ENCODE data around the gene FOXA1. TPM values are rescaled to one million over a fixed set of nuclear protein-coding genes. Genes with fewer than 3 reads are reported as not detected.
A peak's percentile ranks its signal among the peaks of the same experiment; 100 is the strongest.

Gene FOXA1
- total RNA-seq, 2 experiments from 2014 or later: not detected

GRCh38 chr14:37591941-37592481 is 3.0 kb downstream of the FOXA1 start:
- POLR2A ChIA-PET: no interaction called here
- peaks cover 8% of the 10 kb centered on the region for H3K9me3 Mint-ChIP-seq (ENCODE audit: insufficient read depth)
- ATAC-seq (no peak), DNase-seq (no peak)
- no peak overlapping the region for H3K27ac Mint-ChIP-seq
- CTCF ChIA-PET: no interaction called here
- peaks cover 16% of the 10 kb centered on the region for H3K4me1 Mint-ChIP-seq (ENCODE audit: low read depth)
- peaks cover 24% of the 10 kb centered on the region for H3K36me3 Mint-ChIP-seq (ENCODE audit: low read depth)
- no peak overlapping the region for H3K4me3 Mint-ChIP-seq
- H3K27me3 Mint-ChIP-seq (ENCODE audit: low read depth): peaks cover 69% of the 10 kb centered on the region

GRCh38 chr14:37591311-37591940 is 3.6 kb downstream of the FOXA1 start:
- ATAC-seq: no peak
- Mint-ChIP-seq H3K27me3 (ENCODE audit: low read depth) (peaks cover 64% of the 10 kb centered on the region), H3K9me3 (ENCODE audit: insufficient read depth) (peaks cover 5% of the 10 kb centered on the region), H3K4me1 (ENCODE audit: low read depth) (peaks cover 15% of the 10 kb centered on the region), H3K4me3 (peak overlapping the region; percentile 53), H3K27ac (peak overlapping the region; percentile 78), H3K36me3 (ENCODE audit: low read depth) (peaks cover 23% of the 10 kb centered on the region)
- CTCF ChIA-PET: no interaction called here
- POLR2A ChIA-PET: no interaction called here
- DNase-seq: no peak

- H3K4me3 Mint-ChIP-seq: peak overlapping the region; percentile 53
- CTCF ChIA-PET: no interaction called here
- peak overlapping the region; percentile 78 for H3K27ac Mint-ChIP-seq
- H3K36me3 Mint-ChIP-seq (ENCODE audit: low read depth): peaks cover 21% of the 10 kb centered on the region
- peaks cover 64% of the 10 kb centered on the region for H3K27me3 Mint-ChIP-seq (ENCODE audit: low read depth)
- POLR2A ChIA-PET: no interaction called here
- no peak for ATAC-seq
- H3K9me3 Mint-ChIP-seq (ENCODE audit: insufficient read depth): peaks cover 5% of the 10 kb centered on the region
- peaks cover 7% of the 10 kb centered on the region for H3K4me1 Mint-ChIP-seq (ENCODE audit: low read depth)
- no peak for DNase-seq
Measured at GRCh38 chr14:37590428-37591139, 4.5 kb downstream of the FOXA1 start.

GRCh38 chr14:37589715-37590427 is 5.2 kb downstream of the FOXA1 start:
- ATAC-seq (no peak), DNase-seq (no peak)
- ChIA-PET CTCF (interaction anchor here (1.6 kb wide), 1 partner anchor 7 kb away, joined by 4 read pairs; no protein-coding TSS in a partner anchor), POLR2A (no interaction called here)
- H3K36me3 Mint-ChIP-seq (ENCODE audit: low read depth): peaks cover 21% of the 10 kb centered on the region
- peaks cover 7% of the 10 kb centered on the region for H3K4me1 Mint-ChIP-seq (ENCODE audit: low read depth)
- H3K27ac Mint-ChIP-seq: no peak overlapping the region
- peaks cover 70% of the 10 kb centered on the region for H3K27me3 Mint-ChIP-seq (ENCODE audit: low read depth)
- H3K9me3 Mint-ChIP-seq (ENCODE audit: insufficient read depth): peaks cover 5% of the 10 kb centered on the region
- no peak overlapping the region for H3K4me3 Mint-ChIP-seq

- peaks cover 21% of the 10 kb centered on the region for H3K36me3 Mint-ChIP-seq (ENCODE audit: low read depth)
- ChIA-PET POLR2A (no interaction called here), CTCF (interaction anchor here (1.6 kb wide), 1 partner anchor 8 kb away, joined by 4 read pairs; no protein-coding TSS in a partner anchor)
- ATAC-seq: no peak
- peaks cover 3% of the 10 kb centered on the region for H3K4me1 Mint-ChIP-seq (ENCODE audit: low read depth)
- no peak overlapping the region for H3K4me3 Mint-ChIP-seq
- H3K27me3 Mint-ChIP-seq (ENCODE audit: low read depth): peaks cover 69% of the 10 kb centered on the region
- peaks cover 5% of the 10 kb centered on the region for H3K9me3 Mint-ChIP-seq (ENCODE audit: insufficient read depth)
- no peak for DNase-seq
- no peak overlapping the region for H3K27ac Mint-ChIP-seq
Measured at GRCh38 chr14:37588956-37589714, 5.9 kb downstream of the FOXA1 start.

- DNase-seq (no peak), ATAC-seq (no peak)
- Mint-ChIP-seq H3K4me3 (no peak overlapping the region), H3K4me1 (ENCODE audit: low read depth) (peaks cover 3% of the 10 kb centered on the region), H3K9me3 (ENCODE audit: insufficient read depth) (peaks cover 5% of the 10 kb centered on the region), H3K27me3 (ENCODE audit: low read depth) (peaks cover 65% of the 10 kb centered on the region), H3K36me3 (ENCODE audit: low read depth) (peaks cover 19% of the 10 kb centered on the region), H3K27ac (no peak overlapping the region)
- CTCF ChIA-PET: interaction anchor here (1.6 kb wide), 1 partner anchor 8 kb away, joined by 4 read pairs; no protein-coding TSS in a partner anchor
- POLR2A ChIA-PET: no interaction called here
Measured at GRCh38 chr14:37588667-37588955, 6.4 kb downstream of the FOXA1 start.

GRCh38 chr14:37587881-37588666 is 7.0 kb downstream of the FOXA1 start:
- ChIA-PET CTCF (interaction anchor here (1.6 kb wide), 1 partner anchor 9 kb away, joined by 4 read pairs; no protein-coding TSS in a partner anchor), POLR2A (no interaction called here)
- H3K9me3 Mint-ChIP-seq (ENCODE audit: insufficient read depth): peaks cover 5% of the 10 kb centered on the region
- H3K4me3 Mint-ChIP-seq: no peak overlapping the region
- no peak for ATAC-seq
- H3K27ac Mint-ChIP-seq: no peak overlapping the region
- peaks cover 19% of the 10 kb centered on the region for H3K36me3 Mint-ChIP-seq (ENCODE audit: low read depth)
- H3K27me3 Mint-ChIP-seq (ENCODE audit: low read depth): peaks cover 64% of the 10 kb centered on the region
- H3K4me1 Mint-ChIP-seq (ENCODE audit: low read depth): peaks cover 3% of the 10 kb centered on the region
- no peak for DNase-seq

- no peak overlapping the region for H3K27ac Mint-ChIP-seq
- peaks cover 3% of the 10 kb centered on the region for H3K4me1 Mint-ChIP-seq (ENCODE audit: low read depth)
- ATAC-seq (no peak), DNase-seq (no peak)
- ChIA-PET CTCF (no interaction called here), POLR2A (no interaction called here)
- no peak overlapping the region for H3K4me3 Mint-ChIP-seq
- no peaks in the 10 kb centered on the region for H3K9me3 Mint-ChIP-seq (ENCODE audit: insufficient read depth)
- H3K36me3 Mint-ChIP-seq (ENCODE audit: low read depth): peaks cover 11% of the 10 kb centered on the region
- peaks cover 60% of the 10 kb centered on the region for H3K27me3 Mint-ChIP-seq (ENCODE audit: low read depth)
Measured at GRCh38 chr14:37587131-37587803, 7.8 kb downstream of the FOXA1 start.

- POLR2A ChIA-PET: no interaction called here
- Mint-ChIP-seq H3K4me1 (ENCODE audit: low read depth) (peaks cover 3% of the 10 kb centered on the region), H3K27ac (no peak overlapping the region), H3K4me3 (no peak overlapping the region), H3K9me3 (ENCODE audit: insufficient read depth) (no peaks in the 10 kb centered on the region), H3K36me3 (ENCODE audit: low read depth) (peaks cover 11% of the 10 kb centered on the region), H3K27me3 (ENCODE audit: low read depth) (peaks cover 57% of the 10 kb centered on the region)
- DNase-seq (no peak), ATAC-seq (no peak)
- CTCF ChIA-PET: no interaction called here
Measured at GRCh38 chr14:37586797-37587130, 8.3 kb downstream of the FOXA1 start.

- Mint-ChIP-seq H3K27me3 (ENCODE audit: low read depth) (peaks cover 54% of the 10 kb centered on the region), H3K4me1 (ENCODE audit: low read depth) (peaks cover under 1% of the 10 kb centered on the region), H3K27ac (no peak overlapping the region), H3K4me3 (no peak overlapping the region), H3K9me3 (ENCODE audit: insufficient read depth) (no peaks in the 10 kb centered on the region), H3K36me3 (ENCODE audit: low read depth) (peaks cover 10% of the 10 kb centered on the region)
- ChIA-PET CTCF (no interaction called here), POLR2A (no interaction called here)
- no peak for DNase-seq
- ATAC-seq: no peak
Measured at GRCh38 chr14:37585971-37586796, 8.9 kb downstream of the FOXA1 start.
